Measurements from ENCODE around the gene PEX19. TPM values are rescaled to one million over a fixed set of nuclear protein-coding genes. Genes with fewer than 3 reads are reported as not detected.
A peak's percentile ranks its signal among the peaks of the same experiment; 100 is the strongest.

The PEX19 gene
- total RNA-seq, 6 experiments from 2014 or later, result 55.8 to 96.2 (median 84.1) TPM

DNA sequence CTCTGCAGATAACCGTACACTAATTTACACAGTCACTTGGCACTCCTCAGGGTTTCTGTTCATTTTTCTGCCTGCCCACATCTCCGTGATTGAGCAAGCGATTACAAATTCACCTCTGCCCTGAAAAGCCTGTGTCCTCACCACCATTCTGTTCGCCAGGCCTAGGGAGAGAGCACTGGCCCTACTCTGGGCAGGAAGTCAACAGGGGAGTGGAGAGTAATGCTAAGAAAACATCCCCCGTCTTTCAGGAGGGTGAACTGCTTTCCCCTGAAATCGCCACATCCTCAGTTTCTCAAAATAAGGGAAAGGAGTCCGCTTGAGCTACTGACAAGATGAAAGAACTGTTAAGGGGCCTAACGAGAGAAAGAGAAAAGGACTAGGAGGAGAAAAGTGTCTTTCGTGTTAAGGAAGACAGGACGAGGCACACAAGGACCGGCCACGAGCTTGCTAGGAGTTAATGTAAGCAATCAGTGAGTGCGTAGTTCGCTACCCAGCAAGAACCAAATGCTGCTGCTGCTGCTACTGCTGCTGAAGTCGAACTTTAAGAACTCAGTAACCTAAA is 632 bp downstream of the PEX19 start:
- Histone ChIP-seq H3K9me3 (no peaks in the 10 kb centered on the region), H3K4me1 (peaks cover 0 to 27% (median 8%) of the 10 kb centered on the region in 4 donors), H3K27me3 (no peaks in the 10 kb centered on the region), H3K27ac (peak overlapping the region; percentile 78 to 94 (median 87)), H3K36me3 (peaks cover 0 to 50% (median 23%) of the 10 kb centered on the region in 4 donors), H3K4me3 (peak overlapping the region; percentile 84 to 98 (median 92))
- ATAC-seq (peak; percentile 90 to 91 (median 90)), DNase-seq (peak; percentile 70 to 91 (median 79))
- TF ChIP-seq, protein P1, sequence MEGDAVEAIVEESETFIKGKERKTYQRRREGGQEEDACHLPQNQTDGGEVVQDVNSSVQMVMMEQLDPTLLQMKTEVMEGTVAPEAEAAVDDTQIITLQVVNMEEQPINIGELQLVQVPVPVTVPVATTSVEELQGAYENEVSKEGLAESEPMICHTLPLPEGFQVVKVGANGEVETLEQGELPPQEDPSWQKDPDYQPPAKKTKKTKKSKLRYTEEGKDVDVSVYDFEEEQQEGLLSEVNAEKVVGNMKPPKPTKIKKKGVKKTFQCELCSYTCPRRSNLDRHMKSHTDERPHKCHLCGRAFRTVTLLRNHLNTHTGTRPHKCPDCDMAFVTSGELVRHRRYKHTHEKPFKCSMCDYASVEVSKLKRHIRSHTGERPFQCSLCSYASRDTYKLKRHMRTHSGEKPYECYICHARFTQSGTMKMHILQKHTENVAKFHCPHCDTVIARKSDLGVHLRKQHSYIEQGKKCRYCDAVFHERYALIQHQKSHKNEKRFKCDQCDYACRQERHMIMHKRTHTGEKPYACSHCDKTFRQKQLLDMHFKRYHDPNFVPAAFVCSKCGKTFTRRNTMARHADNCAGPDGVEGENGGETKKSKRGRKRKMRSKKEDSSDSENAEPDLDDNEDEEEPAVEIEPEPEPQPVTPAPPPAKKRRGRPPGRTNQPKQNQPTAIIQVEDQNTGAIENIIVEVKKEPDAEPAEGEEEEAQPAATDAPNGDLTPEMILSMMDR (IDR thresholded peaks at IDR 0.05), result no peak
- TF ChIP-seq POLR2A (IDR thresholded peaks at IDR 0.05), result peak; percentile 85
- WGBS (ENCODE audit: insufficient coverage, low coverage, low lambda C conversion rate, missing lambda C conversion rate), result under 1% methylated on average over 15 of the region's 15 CpGs
- intact Hi-C loops (cut with DNase I), result no loop called here

DNA sequence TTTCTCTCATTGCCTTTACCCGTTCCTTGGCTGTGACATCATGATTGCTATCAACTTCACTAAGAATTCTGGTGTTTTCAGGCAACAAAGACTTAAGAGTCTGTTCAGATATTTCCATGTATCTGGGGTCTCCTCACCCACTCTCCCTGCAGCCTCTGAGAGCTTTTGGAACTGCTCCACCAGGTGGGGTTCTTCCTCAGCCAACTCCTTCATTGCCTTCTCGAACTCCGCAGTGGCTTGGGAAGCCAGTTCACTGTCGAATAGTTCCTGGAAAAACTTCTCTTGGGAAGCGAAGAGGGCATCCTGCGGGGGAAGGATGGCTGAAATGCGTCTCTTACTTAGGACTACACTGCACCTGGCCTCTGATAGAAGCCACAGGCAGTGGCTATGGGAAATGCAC is 2.1 kb downstream of the PEX19 start:
- 91% methylated on average over 7 of the region's 7 CpGs for WGBS (ENCODE audit: insufficient coverage, low coverage, low lambda C conversion rate, missing lambda C conversion rate)
- intact Hi-C loops (cut with DNase I), result no loop called here
- DNase-seq, result no peak

DNA sequence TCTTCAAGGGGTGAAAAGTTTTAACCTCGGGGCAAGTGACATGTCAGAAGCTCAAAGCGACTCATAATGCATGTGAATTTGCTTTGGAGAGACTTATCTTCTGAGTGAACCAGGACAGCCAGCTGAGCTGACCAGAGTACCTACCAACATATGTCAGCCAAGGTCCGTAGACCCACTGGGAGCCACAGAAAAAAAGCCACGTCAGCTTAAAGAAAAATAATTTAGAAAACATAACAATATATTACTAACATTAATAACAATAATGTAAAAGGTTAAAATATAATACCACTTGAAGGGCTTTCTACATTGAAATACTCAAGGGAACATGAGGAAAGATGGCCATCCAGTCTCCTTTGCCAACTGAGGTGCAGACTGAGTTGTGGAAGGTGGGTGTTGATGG is 6.9 kb downstream of the PEX19 start:
- Histone ChIP-seq H3K36me3 (peaks cover 0 to 63% (median 39%) of the 10 kb centered on the region in 4 donors), H3K4me3 (no peak overlapping the region), H3K4me1 (peaks cover 0 to 23% (median 4%) of the 10 kb centered on the region in 4 donors), H3K9me3 (no peaks in the 10 kb centered on the region), H3K27ac (no peak overlapping the region), H3K27me3 (no peaks in the 10 kb centered on the region)
- intact Hi-C loops (cut with DNase I), result loop anchor here in 1 of 2 donors (10.0 kb wide), 1 partner anchor 73 kb away; the partner anchor contains the start of gene PEA15
- ATAC-seq, result no peak
- 87% methylated on average over 4 of the region's 4 CpGs for WGBS (ENCODE audit: insufficient coverage, low coverage, low lambda C conversion rate, missing lambda C conversion rate)
- no peak for DNase-seq
- no peak for TF ChIP-seq POLR2A (IDR thresholded peaks at IDR 0.05)
- TF ChIP-seq, protein P1 (IDR thresholded peaks at IDR 0.05), result no peak

More for the DNA sequence above, 2.1 kb downstream of the PEX19 start:
- Histone ChIP-seq H3K36me3 (peaks cover 0 to 52% (median 34%) of the 10 kb centered on the region in 4 donors), H3K27ac (no peak overlapping the region), H3K4me3 (no peak overlapping the region), H3K9me3 (no peaks in the 10 kb centered on the region), H3K27me3 (no peaks in the 10 kb centered on the region), H3K4me1 (peaks cover 0 to 31% (median 15%) of the 10 kb centered on the region in 4 donors)
- TF ChIP-seq, protein P1 (IDR thresholded peaks at IDR 0.05), result no peak
- no peak for TF ChIP-seq POLR2A (IDR thresholded peaks at IDR 0.05)
- ATAC-seq, result no peak

DNA sequence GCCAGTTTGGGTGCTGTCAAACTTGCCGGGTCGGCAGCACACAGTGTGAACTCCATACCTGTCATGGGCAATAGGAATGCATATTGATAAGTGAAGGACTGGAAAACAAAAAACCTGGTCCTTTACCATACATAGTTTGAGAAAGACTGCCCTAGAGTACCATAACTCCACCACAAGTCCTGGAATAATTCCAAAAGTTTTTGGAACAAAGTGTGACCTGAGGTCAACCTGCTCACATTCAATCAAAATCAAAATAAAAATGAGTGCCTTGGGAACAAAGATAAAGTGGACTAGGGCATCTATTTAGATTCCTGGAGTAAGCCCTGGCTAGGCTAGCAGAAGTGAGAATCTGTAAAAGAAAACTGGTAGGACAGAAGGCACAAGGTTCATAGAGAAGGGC is 7.6 kb downstream of the PEX19 start:
- peak in 2 of 4 donors; percentile 15 to 51 for ATAC-seq
- peaks cover 0 to 23% (median 4%) of the 10 kb centered on the region in 4 donors for H3K4me1 ChIP-seq
- no peak overlapping the region for H3K4me3 ChIP-seq
- TF ChIP-seq POLR2A (IDR thresholded peaks at IDR 0.05), result no peak
- TF ChIP-seq, protein P1 (IDR thresholded peaks at IDR 0.05), result no peak
- intact Hi-C loops (cut with DNase I), result loop anchor here in 1 of 2 donors (10.0 kb wide), 1 partner anchor 73 kb away; the partner anchor contains the start of gene PEA15
- H3K27ac ChIP-seq, result no peak overlapping the region
- H3K27me3 ChIP-seq, result no peaks in the 10 kb centered on the region
- no peaks in the 10 kb centered on the region for H3K9me3 ChIP-seq
- WGBS (ENCODE audit: insufficient coverage, low coverage, low lambda C conversion rate, missing lambda C conversion rate), result 90% methylated on average over 2 of the region's 2 CpGs
- peaks cover 0 to 56% (median 36%) of the 10 kb centered on the region in 4 donors for H3K36me3 ChIP-seq
- no peak for DNase-seq

Measured in right lobe of liver (tissue), 6 donors.